NCI-H1105 treated with DMSO at 0.1 percent for 48 hours (cell line): ENCODE measurements around the gene LBH.
"Not testable (repeated sequence)": the region's sequence is repeated elsewhere in the genome, so short reads cannot be mapped to it uniquely, and the experiment has no call there.

Source experiments
- DNase-seq: peaks from one replicate; lab custom pipeline; 2025; lab: John Stamatoyannopoulos, UW

Gene LBH

DNA sequence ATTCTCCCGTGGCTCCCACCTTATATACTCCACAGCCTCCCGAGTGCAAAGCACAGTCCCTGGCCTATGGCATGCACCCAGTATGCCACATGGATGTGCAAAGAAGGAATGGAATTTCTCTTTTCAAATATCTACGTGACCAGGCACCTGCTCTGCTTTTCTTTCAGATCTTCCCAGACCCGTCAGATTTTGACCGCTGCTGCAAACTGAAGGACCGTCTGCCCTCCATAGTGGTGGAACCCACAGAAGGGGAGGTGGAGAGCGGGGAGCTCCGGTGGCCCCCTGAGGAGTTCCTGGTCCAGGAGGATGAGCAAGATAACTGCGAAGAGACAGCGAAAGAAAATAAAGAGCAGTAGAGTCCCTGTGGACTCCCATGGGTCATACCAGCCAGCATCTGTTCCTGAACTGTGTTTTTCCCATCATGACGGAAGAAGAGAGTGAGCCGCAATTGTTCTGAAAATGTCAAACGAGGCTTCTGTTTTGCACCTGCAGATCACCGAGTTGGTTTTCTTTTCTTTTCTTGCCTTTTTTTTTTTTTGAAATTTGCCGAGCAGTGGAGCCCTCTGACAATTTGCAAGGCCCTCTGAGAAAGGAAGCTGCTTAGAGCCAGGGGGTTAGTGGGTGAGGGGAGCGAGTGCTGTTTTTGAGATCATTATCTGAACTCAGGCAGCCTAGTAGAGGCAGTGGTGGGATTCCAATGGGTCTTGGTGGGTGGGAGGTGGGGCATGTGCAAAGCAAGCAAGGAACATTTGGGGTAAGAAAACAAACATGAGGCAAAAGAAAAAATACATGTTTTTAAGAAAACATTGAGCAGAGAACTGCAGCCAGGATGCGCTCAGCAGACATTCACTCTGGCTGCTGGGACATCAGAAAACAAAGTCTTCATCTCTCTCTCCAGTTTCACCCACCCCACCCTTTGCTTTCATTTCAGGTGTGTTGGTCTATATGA is 26.2 kb downstream of the LBH start:
- DNase-seq, result no peak

DNA sequence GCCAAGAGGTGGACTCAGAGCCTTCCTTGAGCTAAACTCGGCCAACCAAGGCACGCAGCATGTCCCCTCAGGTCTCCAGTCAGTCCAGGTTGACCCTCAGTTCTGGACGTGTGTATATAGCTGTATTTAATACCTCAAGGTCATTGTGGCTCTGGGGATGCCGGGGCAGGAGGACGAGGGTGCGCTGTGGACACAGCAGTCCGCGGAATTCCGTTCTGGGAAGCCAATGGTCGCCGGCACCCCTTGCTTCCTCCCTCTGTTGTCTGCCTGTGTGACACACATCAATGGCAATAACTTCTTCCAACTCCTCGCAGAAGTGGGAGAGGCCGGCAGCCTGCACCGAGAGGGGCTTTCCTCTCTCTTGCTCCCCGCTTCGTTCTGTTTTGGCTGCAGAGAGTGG is 27.7 kb downstream of the LBH start:
- DNase-seq, result no peak

DNA sequence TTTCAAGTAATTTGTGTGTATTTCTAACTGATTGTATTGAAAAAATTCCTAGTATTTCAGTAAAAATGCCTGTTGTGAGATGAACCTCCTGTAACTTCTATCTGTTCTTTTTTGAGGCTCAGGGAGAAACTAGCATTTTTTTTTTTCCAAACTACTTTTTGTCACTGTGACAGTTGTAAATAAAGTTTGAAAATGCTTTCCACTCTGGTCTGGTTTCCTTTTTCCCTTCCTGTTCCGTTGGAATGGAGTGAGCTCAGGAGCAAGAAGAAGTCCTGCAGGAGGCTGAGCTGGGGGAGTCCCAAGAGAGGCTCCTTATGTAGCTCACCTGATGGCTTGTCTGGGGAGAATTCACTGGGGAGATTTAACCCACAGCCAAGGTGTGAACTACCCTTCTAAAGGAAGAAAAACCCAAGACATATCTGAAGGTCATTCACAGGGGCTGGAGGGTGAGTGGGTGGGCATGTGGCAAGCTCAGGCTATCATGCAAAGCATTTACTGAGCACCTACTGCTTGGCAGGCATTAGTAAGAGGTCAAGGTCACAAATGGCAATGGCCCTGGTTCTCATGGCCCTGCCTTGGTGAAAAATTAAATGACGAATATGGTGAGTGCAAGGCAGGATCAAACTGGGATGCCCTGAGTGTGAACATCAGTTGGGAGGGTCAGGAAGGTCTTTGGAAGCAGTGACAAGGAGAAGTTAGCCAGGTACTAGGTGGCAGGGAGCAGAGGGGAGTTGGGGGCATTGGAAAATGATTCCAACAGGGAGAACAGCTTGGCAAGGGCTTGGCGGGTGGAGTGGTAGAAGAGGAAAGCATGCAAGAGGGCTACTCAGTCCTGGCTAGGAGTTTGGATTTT is 28.7 kb downstream of the LBH start:
- no peak for DNase-seq

DNA sequence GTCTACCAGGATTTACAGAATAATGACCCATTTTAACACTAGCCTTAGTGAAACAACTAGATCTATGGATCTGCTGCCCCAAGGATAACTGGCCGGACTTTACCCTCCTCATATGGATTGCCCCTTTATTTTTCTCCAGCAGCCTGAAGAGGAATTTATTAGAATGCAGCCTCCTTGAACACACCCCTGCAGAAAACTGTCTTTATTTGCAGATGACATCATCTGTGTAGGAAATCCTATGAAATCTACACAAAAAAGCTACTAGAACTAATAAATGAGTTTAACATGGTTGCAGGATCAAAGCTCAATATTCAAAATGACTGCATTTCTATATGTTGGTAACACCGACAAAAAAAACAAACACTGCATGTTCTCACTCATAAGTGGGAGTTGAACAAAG is 29.6 kb downstream of the LBH start:
- DNase-seq, result no peak

DNA sequence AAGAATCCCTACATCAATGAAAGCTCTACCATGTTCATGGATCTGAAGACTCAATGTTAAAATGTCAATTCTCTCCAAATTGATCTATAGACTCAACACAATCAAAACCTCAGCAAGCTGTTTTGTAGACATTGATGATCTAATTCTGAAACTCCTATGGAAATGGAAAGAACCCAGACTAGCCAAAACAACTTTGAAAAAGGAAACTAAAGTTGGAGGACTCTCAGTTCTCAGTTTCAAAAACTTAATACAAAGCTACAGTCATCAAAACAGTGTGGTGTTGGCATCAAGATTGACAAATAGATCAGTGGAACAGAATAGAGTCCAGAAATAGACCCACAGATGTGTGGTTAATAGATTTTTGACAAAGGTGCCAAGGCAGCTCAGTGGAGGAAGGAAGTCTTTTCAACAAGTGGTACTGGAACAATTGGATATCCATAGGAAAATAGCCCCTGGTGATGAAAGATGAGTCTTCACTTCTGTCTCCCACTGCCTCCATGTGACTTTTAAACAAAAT is 30.4 kb downstream of the LBH start:
- no peak for DNase-seq

DNA sequence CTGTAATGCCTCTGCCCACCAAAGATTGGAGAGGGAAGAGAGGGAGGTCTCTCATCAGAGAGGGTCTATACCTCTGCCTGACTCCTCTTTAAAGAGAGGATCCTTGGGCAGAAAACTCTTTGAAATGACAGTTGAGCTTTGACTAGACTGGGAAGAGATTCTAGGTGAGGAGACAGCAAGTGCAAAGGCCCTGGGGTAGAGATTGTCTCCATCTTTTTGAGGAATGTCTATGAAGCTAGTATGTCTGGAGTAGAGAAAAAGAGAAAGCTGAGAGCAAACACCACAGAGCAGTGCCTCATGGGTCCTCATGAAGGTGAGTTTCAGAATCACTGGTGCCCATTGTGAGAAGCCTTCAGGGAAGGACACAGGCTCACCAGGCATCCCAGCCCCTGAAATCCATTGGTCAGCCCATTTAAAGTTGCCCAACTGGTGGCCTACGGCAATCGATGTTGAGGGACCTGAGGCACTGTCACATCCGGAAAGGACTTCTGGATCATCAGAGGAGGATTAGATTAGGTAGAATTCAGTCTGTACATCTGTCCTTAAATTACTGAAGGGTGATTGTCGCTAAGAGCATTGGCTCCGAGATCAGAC is 31.5 kb downstream of the LBH start:
- DNase-seq, result no peak

DNA sequence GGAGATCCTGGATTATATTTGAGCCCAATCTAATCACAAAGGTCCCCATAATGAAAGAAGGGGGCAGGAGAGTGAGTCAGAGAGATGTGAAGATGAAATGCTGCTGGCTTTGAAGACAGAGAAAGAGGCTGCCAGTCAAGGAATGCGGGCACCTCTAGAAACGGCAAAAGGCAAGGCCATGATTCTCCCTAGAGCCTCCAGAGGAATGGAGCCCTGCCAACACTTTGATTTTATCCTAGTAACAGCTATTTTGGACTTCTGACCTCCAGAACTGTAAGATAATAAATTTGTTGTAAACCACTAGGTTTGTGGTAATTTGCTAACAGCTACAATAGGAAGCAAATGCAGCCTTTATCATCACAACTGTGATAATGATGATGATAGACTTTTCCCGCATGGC is 32.9 kb downstream of the LBH start:
- DNase-seq, result no peak

DNA sequence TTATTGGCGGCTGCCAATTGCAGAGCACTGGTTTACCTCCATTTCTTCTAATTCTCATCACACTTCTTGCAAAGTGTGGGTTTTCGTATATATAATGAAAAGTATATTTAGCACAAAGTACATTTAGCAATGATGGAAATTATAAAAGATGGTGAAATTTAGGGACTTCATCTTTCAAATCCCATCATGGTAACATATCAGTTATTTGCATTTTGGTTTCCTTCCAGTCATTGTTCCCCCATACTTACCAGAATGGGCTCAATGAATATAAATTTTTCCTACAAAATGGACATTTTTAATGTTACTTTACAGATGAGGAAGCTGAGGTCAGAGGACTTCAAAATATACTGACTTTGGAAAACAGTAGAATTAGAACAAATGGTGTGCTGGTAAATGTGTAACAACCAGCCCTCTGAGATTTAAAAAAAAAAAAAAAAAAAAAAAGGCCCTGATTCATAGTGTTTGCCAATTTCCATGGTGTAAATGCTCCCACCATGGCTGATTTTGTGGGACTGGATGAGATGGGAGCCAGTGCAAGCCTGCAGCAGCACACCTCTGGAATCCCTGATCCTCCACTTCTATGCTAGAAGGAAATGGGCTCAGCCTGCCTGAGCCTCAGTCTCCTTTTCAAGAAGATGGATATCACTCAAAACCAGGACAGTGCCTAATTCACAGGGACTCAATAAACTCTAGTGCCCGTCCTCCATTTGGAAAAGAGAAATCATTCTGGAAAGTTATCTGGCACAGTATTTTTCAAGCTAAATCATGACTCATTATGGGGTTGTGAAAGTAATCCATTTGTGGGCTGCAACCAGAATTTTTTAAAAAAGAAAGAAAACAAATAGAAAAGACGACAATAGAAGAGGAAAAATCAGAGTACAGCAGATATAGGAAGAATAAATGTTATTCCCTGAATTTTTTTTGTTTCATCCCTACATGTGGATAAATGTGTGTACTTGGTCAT is 34.0 kb downstream of the LBH start:
- DNase-seq, result no peak

DNA sequence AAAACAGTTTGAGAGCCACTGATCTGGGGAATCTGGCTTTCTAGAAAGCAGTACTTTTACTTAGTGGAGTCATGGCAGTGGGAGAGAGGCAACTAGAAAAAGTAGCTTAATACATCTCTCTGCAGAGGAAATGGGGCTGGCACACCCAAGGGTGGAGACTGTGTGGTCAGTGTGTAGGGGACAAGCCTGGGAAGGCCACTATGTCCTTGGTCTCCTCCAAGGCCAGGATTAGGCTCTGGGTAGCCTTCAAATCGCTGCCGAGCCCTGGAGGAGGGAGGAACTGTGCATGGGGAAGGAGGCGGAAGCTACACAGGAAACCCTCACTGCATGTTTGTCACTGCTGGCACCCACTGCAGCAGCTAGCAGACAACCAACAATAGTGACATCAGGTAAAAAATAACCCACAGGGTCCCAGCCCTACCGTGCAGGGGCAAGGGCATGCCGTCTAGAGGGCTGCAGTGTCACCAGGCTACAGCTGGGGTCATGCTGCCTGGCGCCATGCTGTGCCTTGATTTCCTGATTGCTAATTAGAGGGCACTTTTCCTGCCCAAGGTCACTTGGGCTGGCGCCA is 34.8 kb downstream of the LBH start:
- DNase-seq, result no peak

DNA sequence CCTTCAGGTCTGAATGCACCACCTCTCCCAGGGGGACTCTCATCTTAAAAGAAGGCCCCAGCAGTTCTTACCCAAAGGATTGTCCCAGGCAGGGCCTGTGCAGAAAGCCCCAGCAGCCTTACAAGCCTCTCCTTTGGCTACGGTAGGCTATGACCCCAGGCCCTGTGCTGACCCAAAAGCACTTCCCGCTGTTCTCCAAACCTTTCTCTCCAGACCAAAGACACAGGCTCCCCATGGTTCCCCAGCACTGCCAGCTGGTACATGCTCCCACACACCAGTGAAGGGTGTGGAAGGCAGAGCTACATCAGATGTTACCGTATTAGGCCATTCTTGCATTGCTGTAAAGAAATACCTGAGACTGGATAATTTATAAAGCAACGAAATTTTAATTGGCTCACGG is 35.4 kb downstream of the LBH start:
- no peak for DNase-seq

DNA sequence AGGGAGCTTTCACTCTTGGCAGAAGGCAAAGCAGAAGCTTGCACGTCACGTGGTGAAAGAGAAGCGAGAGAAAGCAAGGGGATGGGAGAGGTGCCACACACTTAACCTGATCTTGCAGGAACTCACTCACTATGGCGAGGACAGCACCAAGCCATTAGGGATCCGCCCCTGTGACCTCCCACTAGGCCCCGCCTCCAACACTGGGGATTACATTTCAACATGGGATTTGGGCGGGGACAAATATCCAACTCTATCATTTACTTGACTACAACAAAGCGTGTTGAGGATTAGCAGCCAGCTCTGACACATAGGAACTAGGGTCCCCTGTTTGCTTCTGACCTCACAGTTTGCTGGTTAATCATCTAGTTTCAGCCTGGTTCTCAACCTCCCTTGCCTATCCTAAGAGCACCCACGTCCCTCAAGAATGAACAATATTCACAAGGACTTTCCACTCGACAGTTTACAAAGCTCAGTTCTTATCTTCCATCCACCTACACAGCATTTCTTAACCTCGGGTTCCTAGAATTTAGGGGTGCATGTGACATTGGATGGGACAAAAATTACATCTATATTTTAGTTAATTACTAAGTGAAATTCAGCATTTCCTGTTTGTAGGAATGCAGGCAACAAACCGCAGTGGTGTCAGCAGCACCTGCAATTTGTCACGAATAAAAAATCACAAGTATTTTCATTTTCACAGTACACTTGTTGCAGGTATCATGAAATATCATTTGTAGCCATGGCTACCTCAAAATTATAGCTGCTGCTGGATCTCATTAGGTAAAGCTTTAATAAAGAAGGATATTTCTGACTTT is 36.0 kb downstream of the LBH start:
- no peak for DNase-seq

DNA sequence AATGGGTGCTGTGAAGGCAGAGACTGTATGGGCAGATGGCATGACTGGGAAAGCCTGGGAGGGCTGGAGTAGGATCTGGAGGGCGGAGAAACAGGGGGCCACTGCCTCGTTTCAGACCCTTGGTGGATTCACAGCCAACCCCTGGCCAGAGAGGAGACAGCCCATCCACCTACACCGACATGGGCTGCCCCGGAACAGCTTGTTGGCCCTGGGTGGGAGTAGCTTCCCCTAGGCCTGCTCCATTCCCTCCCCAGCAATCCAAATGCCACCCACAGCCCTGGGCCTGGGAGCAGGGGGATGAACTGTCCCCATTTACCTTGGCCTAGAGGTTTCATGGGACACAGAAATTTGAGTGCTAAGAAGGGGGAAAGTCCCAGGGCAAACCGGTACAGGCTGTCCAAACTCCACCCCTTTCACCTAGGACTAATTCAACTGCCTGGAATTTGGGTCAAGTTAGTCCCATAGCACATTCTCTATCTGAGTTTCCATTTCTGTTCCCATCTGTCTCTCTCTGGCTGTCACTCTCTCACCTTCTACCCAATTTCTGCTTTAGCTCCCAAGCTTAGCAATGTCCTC is 37.0 kb downstream of the LBH start:
- DNase-seq, result no peak

DNA sequence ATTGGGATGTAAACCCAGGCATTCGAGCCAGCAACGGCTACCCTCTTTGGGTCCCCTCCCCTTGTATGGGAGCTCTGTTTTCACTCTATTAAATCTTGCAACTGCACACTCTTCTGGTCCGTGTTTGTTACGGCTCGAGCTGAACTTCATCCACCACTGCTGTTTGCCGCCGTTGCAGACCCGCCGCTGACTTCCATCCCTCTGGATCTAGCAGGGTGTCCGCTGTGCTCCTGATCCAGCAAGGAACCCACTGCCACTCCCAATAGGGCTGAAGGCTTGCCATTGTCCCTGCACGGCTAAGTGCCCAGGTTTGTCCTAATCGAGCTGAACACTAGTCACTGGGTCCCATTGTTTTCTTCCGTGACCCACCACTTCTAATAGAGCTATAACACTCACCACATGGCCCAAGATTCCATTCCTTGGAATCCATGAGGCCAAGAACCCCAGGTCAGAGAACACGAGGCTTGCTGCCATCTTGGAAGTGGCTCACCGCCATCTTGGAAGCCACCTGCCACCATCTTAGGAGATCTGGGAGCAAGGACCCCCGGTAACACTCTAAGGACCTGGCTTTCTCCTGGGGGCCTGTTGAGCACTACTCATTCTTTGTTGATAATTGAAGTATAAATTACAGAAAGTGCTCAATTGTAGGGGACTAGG is 37.9 kb downstream of the LBH start:
- DNase-seq, result not testable (repeated sequence)

DNA sequence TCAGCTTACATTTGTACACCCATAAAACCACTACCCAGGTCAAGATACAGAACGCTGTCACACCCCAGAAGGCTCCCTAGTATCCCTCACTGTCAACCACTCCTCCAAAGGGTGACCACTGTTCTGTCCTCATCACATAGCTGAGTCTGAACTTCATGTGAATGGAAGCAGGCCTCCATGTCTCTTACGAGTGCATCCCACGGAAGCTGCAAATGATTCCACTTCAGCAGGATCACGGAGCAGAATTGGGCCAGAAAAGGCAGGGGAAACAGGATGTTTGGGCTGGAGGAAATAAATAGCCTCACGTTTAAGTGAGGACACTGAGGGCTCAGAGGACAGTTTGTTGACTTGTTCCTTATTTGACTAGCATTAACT is 38.4 kb downstream of the LBH start:
- no peak for DNase-seq

DNA sequence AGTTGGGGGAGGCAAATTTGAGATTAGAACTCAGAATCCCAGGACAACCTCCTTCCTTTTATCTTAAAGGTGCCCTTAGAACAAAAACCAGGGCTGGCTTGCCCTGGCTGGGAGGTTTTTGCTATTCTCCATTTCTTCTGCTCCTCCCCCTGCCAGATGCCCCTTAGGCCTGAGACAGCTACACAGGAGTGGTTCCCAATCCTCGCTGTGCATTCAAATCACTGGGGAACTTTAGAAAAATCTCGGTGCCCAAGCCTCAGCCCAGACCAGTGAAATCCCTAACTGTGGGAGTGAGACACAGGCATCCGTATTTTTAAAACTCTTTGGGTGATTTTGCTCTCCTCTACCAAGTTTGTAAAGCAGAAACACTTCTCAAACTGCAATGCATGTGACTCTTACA is 38.8 kb downstream of the LBH start:
- DNase-seq, result no peak

DNA sequence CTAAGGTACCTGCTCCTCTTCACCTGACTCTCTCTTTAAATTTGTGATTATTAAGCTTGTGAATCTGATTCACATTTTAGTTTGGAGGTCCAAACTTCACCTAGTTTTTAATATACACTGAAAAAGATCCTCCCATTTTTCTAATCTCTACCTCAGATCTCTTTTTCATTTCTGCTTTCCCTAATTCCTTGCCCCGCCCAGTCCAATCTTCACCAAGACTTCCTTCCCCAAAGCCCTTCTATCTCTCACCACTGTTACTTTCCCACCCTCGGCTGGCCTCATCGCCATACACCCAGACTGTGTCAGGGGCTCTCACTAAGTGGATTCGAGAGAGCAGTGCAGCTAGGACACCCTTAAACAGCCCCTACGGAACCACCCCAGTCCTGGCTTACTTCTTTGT is 40.0 kb downstream of the LBH start:
- DNase-seq, result no peak

DNA sequence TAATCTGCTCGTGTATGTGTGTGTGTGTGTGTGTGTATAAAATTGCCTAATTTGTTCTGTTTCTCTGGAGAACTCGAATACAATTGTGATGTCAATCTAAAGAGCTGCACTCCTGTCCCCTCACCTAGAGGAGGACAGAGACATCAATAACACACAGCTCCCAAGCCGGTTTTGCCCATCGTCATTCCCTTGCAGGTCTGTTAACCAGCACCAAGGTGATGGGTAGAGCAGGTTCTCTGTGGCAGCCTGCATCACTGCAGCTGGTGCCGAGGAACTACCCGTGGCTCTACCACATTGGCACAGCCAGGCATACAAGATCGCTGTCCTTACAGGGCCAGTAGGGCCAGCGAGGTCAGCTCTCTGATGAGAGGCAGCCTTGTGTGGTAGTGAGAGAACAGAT is 41.0 kb downstream of the LBH start:
- DNase-seq, result no peak

DNA sequence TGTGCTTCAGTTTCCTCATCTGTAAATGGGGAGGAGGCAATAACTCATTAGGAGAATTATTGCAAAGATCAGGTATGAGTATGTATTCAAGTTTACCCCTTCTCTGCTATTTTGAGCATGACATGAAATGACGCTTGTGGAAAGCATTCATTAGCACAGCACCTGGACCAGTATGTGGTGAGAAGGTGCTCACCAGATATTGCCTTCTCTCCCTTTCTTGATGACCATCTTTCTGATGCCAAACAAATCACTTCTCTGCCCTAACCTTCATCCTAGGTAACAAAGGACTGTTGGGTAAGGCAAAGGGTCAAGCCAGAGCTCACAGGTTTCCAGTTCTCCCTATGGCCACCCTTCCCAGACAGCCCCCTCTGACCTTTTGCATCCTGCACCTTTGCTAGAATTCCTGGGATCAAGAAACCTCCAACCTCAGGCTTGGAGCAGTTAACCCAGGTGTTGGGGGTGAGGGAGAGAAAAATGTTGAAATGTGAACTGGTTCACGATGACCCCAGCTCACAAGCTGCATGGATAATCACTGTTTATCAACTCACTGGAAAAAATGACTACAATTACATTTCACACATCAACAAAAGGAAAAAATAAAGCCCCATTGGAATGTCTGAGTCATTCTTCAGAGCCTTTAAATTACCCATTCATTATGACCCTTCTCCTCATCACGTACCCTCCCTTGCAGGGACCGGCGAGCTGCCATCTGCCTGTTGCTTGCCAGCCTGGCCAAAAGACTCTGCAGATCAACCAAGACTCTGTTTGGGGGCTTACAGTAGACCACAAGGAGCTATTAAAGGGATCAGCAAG is 41.6 kb downstream of the LBH start:
- no peak for DNase-seq

DNA sequence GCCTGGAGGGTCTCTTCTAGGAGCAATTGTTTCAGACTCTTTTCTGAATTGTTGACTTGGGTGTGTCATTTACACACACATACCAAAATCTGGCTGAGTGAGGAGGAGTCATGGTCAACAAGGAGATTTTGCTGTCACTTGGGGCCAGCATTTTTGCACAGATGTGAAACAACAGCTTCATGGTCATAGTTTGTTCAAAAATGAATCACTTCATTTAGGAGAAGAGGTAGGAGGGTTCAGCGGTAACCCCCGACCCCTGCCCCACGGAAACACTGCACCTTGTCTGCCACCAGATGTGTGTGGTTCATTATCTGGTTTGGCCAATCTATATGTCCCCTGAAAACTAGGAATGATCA is 42.2 kb downstream of the LBH start:
- no peak for DNase-seq
